Adipose tissue (tissue), 3 donors: ENCODE measurements around the gene ELMO1. TPM values are rescaled to one million over a fixed set of nuclear protein-coding genes. Genes with fewer than 3 reads are reported as not detected.
A peak's percentile ranks its signal among the peaks of the same experiment; 100 is the strongest.

Experiments
- H3K27ac ChIP-seq: one replicate; pipeline ENCODE4 v1.5.1; 2013; ENCODE audit warnings: low read depth, low read length
- WGBS, 3 donors: extraction: QIAGEN DNeasy Blood & Tissue Kit; methylation state at CpG; one replicate each; pipeline ENCODE4 v1.1.7; 2013; 5-methylcytosine and 5-hydroxymethylcytosine counted together
- polyA plus RNA-seq, 3 donors: library from polyadenylated mRNA; stranded (reverse); fragments of 200-250 nt; gene quantifications; one replicate each; pipeline ENCODE4 v1.2.3, GENCODE V29; 2013
- donor health status: healthy with polysubstance abuse.
- donor health status: Bipolar disorder and iron deficiency.
- donor health status: healthy.

The ELMO1 gene
- polyA plus RNA-seq, 3 donors: 3.4 to 22.4 (median 13.9) TPM

DNA sequence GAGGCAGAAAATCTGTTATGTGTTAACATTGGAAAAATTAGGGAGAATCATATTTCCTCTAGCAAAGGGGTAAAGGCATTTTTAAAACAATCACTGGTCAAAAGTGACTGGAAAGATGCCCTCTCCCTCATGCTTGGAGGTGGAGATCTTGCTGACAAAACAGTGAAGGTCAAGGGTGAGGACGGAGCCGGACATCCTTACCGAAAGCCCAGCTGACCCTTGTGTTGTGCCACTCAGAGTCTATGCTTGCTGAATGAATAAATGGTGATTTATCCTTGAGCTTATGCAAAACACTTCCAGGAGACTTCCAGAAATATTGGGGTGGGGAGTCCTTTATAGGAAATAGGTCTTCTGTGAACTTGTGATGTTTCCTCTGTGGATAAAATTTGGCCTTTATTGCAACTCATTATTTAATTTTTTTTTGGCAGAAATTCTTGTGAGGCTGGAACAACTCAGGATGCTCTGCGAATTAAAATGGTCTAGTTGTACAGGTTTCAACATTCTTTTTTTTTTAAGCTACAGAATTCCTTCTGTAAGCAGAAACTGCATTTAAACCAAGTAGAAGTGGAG lies 28.3 kb upstream of the ELMO1 start:
- 38 to 61% (median 48%) methylated on average over 4 of the region's 4 CpGs for WGBS, 3 donors
- no peak overlapping the region for H3K27ac ChIP-seq

DNA sequence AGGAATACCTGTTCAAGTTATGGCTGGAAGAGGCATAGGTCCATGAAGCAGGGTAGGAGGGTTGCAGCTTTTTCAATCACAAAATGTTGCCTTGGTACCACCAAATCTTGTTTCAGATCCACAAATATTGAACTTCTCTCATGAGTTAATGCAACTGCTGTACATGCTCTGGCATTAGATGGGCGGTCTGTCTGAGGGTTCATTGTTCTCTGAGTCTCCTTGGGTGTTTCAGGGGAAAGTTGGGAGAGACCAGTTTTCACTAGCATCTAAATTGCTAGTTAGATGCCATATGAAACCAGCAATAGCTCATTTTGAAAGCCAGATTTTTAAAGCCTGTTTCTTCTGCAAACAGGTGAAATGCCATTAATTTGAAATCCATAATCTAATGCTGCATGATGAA lies 27.8 kb upstream of the ELMO1 start:
- WGBS, 3 donors: 66 to 95% (median 93%) methylated on average over 1 of the region's 1 CpG
- no peak overlapping the region for H3K27ac ChIP-seq

DNA sequence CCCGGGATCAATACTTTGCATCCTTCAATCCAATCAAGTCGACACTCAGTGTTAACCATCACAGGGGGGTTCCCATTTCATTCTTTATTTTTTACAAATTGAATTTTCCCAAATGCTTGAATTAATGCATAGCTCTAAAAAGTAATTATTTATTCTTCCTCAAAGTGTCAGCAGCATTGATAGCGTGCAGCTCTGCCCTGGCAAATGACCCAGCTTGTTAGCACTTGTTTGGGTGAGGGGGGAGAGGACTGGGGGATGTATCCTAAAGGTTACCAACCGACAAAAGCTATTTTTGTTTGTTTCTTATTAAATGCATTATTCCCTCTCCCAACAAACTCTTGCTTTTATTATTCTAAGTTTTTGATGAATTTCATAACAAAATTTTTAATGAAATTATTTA lies 27.0 kb upstream of the ELMO1 start:
- no peak overlapping the region for H3K27ac ChIP-seq
- 71 to 95% (median 86%) methylated on average over 4 of the region's 4 CpGs for WGBS, 3 donors

DNA sequence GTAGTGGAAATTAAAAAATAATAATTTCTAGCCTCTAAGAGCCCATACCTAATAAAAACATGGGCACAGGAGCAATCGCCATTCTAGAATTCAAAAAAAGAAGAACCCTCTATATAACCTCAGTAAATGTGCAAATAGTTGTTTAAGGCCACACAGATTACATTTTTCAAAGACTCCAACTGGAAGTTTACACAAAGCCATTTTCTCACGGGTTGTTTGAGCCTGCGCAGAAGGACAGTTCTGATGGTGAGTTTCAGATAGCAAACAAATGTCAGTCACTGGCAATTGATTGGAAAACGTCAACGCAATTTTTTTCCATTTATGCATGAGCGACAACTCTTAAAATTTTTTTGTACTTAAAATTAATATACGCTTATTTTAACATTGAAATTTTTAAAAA lies 23.0 kb upstream of the ELMO1 start:
- no peak overlapping the region for H3K27ac ChIP-seq
- WGBS, 3 donors: 44 to 97% (median 92%) methylated on average over 7 of the region's 7 CpGs

GRCh38 chr7:37467002-37467401 lies 18.3 kb upstream of the ELMO1 start:
- WGBS, 3 donors: 64 to 75% (median 70%) methylated on average over 3 of the region's 3 CpGs
- H3K27ac ChIP-seq: no peak overlapping the region

DNA sequence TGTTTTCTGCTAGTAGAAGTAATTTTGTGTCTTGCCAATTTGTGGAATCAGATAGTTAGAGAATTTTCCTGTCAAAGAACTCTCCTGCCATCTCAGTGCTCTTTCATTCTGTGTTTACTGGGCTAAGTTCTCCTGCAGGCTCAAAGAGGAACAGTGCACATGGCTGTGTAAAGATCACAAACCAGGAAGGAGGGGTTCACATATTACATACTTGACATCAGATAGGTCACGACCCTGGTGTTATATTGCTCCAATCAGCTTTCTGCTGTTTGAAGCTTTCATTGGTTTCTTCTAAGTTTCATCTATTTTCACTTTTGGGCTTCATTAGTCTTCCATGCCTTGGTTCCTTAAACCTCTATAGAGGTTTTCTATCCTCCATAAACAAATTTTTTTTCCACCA lies 13.5 kb upstream of the ELMO1 start:
- H3K27ac ChIP-seq: no peak overlapping the region
- WGBS, 3 donors: 61 to 75% (median 73%) methylated on average over 1 of the region's 1 CpG

DNA sequence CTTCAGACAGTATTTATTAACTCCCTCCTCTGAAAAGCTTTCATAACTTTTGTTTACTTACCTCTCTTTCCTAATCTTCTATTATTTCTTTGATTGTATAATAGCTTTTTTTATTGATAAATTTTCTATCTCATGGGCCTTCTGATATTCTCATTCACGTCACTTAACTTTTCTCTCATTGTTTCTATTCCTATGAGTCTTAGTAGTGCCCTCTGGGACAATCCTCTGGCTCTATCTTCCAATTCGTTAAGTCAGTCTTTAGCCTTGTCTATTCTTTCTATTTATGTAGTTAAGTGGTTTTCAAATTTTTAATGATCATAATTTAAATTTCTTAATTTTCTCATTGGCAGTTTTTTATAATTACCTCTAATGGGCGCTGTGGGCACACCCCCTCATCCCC lies 6.4 kb upstream of the ELMO1 start:
- WGBS, 3 donors: 77 to 95% (median 94%) methylated on average over 3 of the region's 3 CpGs
- H3K27ac ChIP-seq: no peak overlapping the region

GRCh38 chr7:37452346-37452745 lies 3.7 kb upstream of the ELMO1 start:
- 49 to 93% (median 92%) methylated on average over 5 of the region's 5 CpGs for WGBS, 3 donors
- no peak overlapping the region for H3K27ac ChIP-seq

GRCh38 chr7:37450035-37450434 lies 1.4 kb upstream of the ELMO1 start:
- H3K27ac ChIP-seq: no peak overlapping the region
- 80 to 94% (median 87%) methylated on average over 3 of the region's 3 CpGs for WGBS, 3 donors

- no peak overlapping the region for H3K27ac ChIP-seq
- WGBS, 3 donors: 11 to 19% (median 17%) methylated on average over 5 of the region's 5 CpGs
Measured at GRCh38 chr7:37449621-37450020, 957 bp upstream of the ELMO1 start.

DNA sequence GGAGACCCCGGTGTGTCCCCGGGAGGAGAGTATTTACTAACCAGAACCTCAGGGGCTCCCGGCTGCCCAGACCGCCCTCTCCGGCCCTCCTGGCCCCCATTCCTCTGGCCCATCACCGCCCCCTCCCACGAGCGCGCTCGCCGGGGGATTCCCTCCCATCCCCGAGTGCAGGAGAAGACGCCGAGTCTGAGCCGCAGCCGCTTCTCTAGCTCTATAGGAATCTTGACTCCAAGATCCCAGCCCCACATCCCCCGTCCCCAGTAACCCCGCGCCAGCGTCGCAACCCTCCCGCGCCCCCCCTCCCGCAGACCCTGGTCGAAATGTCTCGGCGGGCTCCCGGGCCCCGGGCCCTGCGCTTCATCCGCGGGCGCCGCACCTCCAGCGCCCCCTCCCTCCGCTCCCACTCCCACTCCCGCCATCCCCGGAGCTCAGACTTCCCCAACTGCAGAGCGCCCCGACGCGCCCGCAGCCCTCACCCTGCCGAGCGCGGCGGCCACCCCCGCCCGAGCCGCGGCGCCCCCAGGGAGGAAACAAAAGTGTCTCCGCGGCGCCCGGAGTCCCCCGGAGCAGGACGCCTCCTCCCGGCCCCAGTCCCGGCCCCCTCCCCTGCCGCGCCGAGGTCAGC lies 541 bp downstream of the ELMO1 start:
- H3K27ac ChIP-seq: peak overlapping the region; percentile 53
- WGBS, 3 donors: 0 to 1% (median 1%) methylated on average over 43 to 63 of the region's 63 CpGs

DNA sequence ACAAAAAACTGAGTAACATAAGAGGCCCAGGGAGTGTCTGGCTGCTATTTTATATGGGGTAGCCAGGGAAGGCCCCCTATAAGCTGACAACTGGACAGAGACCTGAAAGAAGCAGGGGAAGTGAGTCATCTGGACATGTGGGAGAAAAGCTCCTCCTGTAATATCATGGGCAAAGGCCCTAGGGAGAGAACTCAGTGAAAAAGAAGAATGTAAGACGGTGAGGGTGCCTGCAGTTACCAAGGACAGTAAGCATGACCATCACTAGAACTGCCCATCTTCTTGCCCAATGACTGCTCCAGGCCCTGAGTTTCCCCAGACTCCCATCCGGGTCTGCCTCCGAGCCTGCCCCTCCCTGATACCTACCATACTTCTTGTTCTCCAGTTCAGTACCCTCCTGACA lies 2.3 kb downstream of the ELMO1 start:
- 56 to 92% (median 63%) methylated on average over 3 of the region's 3 CpGs for WGBS, 3 donors

DNA sequence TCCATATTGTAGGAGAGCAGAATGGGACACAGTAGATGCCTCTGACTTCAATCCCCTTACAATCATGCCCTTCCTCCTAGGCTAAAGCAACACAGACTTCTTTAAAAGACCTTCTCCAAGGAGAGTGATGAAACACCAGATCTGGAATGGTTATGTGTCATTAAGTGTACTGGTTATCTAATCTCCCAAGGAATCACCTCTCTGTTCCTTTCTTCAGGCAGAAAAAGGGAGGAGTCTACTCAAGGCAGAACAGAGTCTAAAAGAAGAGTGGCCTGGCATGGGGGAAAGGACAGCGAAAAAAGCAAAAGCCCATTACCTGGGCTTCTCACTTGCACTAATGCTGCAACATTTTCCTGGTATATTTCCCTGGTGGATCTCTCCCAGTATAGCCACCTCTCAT lies 2.9 kb downstream of the ELMO1 start:
- no peak overlapping the region for H3K27ac ChIP-seq
- 92 to 100% (median 100%) methylated on average over 1 of the region's 1 CpG for WGBS, 3 donors

More for the DNA sequence above, 2.3 kb downstream of the ELMO1 start:
- H3K27ac ChIP-seq: no peak overlapping the region

DNA sequence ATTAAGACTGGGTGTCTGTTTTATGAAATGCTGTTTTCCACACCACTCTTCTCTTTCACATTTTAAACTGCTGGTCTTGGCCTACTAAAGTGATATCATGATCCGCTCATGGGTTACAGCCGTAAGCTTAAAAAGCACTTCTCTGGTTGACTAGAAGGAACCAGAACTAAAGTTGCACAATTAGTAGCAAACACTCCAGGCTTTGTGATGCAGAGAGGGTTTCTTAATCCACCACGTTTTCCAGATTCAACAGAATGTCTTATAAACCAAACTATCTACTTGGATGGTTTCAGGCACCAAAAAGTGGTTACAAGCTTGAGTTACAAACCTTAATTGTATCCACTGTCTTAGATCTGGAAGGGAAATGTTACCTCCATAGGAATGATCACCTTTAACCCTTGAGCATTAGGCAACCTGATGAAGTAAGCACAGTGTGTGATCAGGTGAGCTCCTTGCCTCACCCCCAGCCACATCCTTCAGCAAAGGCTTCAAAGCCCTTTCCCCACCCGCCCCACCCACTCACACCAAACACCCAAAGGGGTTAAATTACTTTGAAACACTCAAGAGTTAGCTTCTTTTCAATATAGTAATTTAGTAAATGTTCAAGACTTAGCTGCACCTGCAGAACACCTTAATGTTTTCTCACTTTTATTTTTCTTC lies 3.5 kb downstream of the ELMO1 start:
- H3K27ac ChIP-seq: no peak overlapping the region
- 57 to 79% (median 65%) methylated on average over 4 of the region's 4 CpGs for WGBS, 3 donors

GRCh38 chr7:37443627-37444026 lies 5.0 kb downstream of the ELMO1 start:
- 70 to 83% (median 79%) methylated on average over 1 of the region's 1 CpG for whole genome bisulfite sequencing, 3 donors
- no peak overlapping the region for H3K27ac ChIP-seq

DNA sequence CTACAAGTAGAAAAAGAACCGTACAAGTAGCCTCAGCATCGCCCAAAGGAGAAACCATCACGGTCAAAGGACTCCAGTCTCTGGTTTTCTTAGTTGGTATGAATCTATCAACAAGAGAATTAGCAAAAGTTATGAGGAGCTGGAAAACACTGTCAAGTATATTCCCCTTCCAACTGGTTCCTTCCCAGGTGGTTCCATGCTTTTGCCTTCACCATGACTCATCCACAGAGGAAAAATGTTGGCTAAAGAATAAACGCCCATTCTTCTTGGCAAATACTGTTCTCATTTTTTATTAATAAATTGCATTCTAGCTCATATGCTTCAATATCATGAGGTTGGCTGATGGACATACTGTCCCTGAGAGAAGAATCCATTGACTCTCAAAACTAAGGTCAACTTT lies 6.4 kb downstream of the ELMO1 start:
- no peak overlapping the region for H3K27ac ChIP-seq
- 80 to 83% (median 81%) methylated on average over 4 of the region's 4 CpGs for WGBS, 3 donors

- 37 to 70% (median 61%) methylated on average over 3 of the region's 3 CpGs for WGBS, 3 donors
- no peak overlapping the region for H3K27ac ChIP-seq
Measured at GRCh38 chr7:37441816-37442215, 6.8 kb downstream of the ELMO1 start.

- 20 to 53% (median 51%) methylated on average over 3 of the region's 3 CpGs for WGBS, 3 donors
- H3K27ac ChIP-seq: no peak overlapping the region
Measured at GRCh38 chr7:37441386-37441760, 7.3 kb downstream of the ELMO1 start.

GRCh38 chr7:37440738-37441385 lies 7.8 kb downstream of the ELMO1 start:
- H3K27ac ChIP-seq: no peak overlapping the region
- 37 to 41% (median 41%) methylated on average over 8 of the region's 8 CpGs for WGBS, 3 donors

- WGBS, 3 donors: 78 to 84% (median 78%) methylated on average over 1 of the region's 1 CpG
- no peak overlapping the region for H3K27ac ChIP-seq
Measured at GRCh38 chr7:37439653-37440026, 9.0 kb downstream of the ELMO1 start.
